ENCODE measurements around the gene PRKD1. TPM values are rescaled to one million over a fixed set of nuclear protein-coding genes. Genes with fewer than 3 reads are reported as not detected.

PRKD1 gene
- total RNA-seq, 1 donor: 28.6 TPM

DNA sequence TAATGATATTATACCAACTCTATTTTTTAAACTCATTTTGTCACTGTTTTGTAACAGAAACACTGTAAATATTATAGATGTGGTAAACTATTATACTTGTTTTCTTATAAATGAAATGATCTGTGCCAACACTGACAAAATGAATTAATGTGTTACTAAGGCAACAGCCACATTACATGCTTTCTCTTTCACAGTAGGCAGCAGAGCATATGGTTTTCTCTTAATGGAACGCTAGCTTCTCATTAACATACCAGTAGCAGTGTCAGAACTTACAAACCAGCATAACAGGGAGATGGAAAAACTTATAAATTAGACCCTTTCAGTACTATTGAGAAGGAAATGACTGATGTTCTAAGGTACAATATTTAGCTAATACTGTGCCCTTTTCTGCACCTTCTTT, 398.8 kb downstream of the PRKD1 start:
- H3K4me1 ChIP-seq (ENCODE audit: insufficient read depth, low read length): no peaks in the 10 kb centered on the region
- TF ChIP-seq, protein P1, sequence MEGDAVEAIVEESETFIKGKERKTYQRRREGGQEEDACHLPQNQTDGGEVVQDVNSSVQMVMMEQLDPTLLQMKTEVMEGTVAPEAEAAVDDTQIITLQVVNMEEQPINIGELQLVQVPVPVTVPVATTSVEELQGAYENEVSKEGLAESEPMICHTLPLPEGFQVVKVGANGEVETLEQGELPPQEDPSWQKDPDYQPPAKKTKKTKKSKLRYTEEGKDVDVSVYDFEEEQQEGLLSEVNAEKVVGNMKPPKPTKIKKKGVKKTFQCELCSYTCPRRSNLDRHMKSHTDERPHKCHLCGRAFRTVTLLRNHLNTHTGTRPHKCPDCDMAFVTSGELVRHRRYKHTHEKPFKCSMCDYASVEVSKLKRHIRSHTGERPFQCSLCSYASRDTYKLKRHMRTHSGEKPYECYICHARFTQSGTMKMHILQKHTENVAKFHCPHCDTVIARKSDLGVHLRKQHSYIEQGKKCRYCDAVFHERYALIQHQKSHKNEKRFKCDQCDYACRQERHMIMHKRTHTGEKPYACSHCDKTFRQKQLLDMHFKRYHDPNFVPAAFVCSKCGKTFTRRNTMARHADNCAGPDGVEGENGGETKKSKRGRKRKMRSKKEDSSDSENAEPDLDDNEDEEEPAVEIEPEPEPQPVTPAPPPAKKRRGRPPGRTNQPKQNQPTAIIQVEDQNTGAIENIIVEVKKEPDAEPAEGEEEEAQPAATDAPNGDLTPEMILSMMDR (IDR thresholded peaks at IDR 0.05; ENCODE audit: extremely low read depth, low read depth, low read length): no peak
- H3K4me2 ChIP-seq (ENCODE audit: insufficient read depth, low read length): no peak overlapping the region
- H3K27ac ChIP-seq (ENCODE audit: low read depth, low read length): no peak overlapping the region
- no peak for DNase-seq (ENCODE audit: insufficient read length, low spot score, missing footprints)
- H3K79me2 ChIP-seq (ENCODE audit: insufficient read depth, low read length): no peaks in the 10 kb centered on the region
- no peaks in the 10 kb centered on the region for H4K20me1 ChIP-seq (ENCODE audit: insufficient read depth, low read length)
- H3K4me3 ChIP-seq (ENCODE audit: insufficient read depth, low read length): no peak overlapping the region
- H2AFZ ChIP-seq (ENCODE audit: low read length): no peak overlapping the region
- H3K36me3 ChIP-seq (ENCODE audit: insufficient read depth, low read length): no peaks in the 10 kb centered on the region
- H3K9me3 ChIP-seq (ENCODE audit: low read depth, low read length): no peaks in the 10 kb centered on the region
- peaks cover 13% of the 10 kb centered on the region for H3K27me3 ChIP-seq (ENCODE audit: insufficient read depth, low read length)

DNA sequence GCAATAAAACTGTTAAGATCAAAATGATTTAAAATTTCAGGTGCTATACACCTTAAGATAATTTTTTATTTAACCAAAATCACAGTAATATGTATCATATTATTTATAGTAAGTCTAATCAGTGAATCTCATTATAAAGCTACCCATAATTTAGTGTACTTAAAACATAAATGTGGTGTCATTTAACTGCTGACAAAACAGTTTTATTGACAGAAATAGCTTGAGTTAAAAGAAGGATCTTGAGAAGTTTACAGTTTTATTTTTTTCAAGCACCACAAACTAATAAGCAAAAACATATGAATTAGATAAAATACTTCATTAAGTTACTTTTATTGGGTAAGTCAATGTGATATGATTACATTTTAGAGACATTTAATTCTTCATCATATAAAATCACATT, 400.4 kb downstream of the PRKD1 start:
- no peak overlapping the region for H3K27ac ChIP-seq (ENCODE audit: low read depth, low read length)
- H3K4me1 ChIP-seq (ENCODE audit: insufficient read depth, low read length): no peaks in the 10 kb centered on the region
- no peaks in the 10 kb centered on the region for H3K9me3 ChIP-seq (ENCODE audit: low read depth, low read length)
- no peak for DNase-seq (ENCODE audit: insufficient read length, low spot score, missing footprints)
- H2AFZ ChIP-seq (ENCODE audit: low read length): no peak overlapping the region
- H4K20me1 ChIP-seq (ENCODE audit: insufficient read depth, low read length): no peaks in the 10 kb centered on the region
- no peak overlapping the region for H3K4me3 ChIP-seq (ENCODE audit: insufficient read depth, low read length)
- H3K36me3 ChIP-seq (ENCODE audit: insufficient read depth, low read length): no peaks in the 10 kb centered on the region
- peaks cover 10% of the 10 kb centered on the region for H3K27me3 ChIP-seq (ENCODE audit: insufficient read depth, low read length)
- TF ChIP-seq, protein P1 (IDR thresholded peaks at IDR 0.05; ENCODE audit: extremely low read depth, low read depth, low read length): no peak
- H3K4me2 ChIP-seq (ENCODE audit: insufficient read depth, low read length): no peak overlapping the region
- H3K79me2 ChIP-seq (ENCODE audit: insufficient read depth, low read length): no peaks in the 10 kb centered on the region

Small RNA genes lying within 50 kb of the gene (small RNA-seq; reads per million reads assigned to genes)
- not detected for gene RNU6-1234P
